Measurements from ENCODE around the gene MIA2. TPM values are rescaled to one million over a fixed set of nuclear protein-coding genes. Genes with fewer than 3 reads are reported as not detected.

Gene MIA2
- total and polyA plus RNA-seq, 9 of the 15 experiments (the other 6 are each of a cell fraction or from before 2014, with no cell fraction given), result 6.0 to 21.8 (median 12.8) TPM

DNA sequence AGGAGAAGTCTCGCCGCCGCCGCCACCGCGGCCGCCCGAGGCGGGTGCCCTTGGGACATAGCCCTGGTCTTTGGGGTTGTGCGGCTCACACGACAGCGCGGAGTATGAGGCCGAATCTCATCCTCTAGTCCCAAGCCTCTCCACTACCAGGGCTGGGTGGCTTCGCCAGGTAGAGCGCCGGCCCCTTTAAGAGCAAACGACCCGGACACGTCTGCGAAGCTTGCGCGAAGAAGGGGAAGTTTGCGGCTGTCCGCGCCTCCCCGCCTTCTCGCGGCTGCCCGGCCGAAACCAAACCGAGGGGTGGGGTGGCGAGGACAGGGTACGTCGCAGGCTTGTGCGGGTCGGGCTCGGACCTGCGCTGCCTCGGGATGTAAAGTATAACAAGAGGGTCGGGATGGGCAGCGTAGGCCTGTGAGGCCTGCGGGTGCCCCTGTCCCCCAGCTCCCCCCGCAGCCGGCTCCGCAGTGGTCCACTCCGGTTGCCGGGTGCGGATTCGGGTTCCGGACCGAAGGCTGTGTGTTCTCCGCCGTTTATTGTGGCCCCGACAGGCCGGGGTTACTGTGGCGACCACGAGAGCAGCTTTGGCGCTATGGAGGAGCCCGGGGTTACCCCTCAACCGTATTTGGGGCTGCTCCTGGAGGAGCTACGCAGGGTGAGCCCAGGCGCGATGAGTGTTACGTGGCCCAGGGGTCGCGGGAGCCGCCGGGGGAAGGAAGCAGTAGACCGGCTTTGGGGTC is 33.3 kb downstream of the MIA2 start (continued):
- TF ChIP-seq, protein P1, sequence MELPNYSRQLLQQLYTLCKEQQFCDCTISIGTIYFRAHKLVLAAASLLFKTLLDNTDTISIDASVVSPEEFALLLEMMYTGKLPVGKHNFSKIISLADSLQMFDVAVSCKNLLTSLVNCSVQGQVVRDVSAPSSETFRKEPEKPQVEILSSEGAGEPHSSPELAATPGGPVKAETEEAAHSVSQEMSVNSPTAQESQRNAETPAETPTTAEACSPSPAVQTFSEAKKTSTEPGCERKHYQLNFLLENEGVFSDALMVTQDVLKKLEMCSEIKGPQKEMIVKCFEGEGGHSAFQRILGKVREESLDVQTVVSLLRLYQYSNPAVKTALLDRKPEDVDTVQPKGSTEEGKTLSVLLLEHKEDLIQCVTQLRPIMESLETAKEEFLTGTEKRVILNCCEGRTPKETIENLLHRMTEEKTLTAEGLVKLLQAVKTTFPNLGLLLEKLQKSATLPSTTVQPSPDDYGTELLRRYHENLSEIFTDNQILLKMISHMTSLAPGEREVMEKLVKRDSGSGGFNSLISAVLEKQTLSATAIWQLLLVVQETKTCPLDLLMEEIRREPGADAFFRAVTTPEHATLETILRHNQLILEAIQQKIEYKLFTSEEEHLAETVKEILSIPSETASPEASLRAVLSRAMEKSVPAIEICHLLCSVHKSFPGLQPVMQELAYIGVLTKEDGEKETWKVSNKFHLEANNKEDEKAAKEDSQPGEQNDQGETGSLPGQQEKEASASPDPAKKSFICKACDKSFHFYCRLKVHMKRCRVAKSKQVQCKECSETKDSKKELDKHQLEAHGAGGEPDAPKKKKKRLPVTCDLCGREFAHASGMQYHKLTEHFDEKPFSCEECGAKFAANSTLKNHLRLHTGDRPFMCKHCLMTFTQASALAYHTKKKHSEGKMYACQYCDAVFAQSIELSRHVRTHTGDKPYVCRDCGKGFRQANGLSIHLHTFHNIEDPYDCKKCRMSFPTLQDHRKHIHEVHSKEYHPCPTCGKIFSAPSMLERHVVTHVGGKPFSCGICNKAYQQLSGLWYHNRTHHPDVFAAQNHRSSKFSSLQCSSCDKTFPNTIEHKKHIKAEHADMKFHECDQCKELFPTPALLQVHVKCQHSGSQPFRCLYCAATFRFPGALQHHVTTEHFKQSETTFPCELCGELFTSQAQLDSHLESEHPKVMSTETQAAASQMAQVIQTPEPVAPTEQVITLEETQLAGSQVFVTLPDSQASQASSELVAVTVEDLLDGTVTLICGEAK (IDR thresholded peaks at IDR 0.05), result no peak
- TF ChIP-seq, protein P1 (CRISPR knock-in tag; IDR thresholded peaks at IDR 0.05), result no peak
- TF ChIP-seq, protein P2, sequence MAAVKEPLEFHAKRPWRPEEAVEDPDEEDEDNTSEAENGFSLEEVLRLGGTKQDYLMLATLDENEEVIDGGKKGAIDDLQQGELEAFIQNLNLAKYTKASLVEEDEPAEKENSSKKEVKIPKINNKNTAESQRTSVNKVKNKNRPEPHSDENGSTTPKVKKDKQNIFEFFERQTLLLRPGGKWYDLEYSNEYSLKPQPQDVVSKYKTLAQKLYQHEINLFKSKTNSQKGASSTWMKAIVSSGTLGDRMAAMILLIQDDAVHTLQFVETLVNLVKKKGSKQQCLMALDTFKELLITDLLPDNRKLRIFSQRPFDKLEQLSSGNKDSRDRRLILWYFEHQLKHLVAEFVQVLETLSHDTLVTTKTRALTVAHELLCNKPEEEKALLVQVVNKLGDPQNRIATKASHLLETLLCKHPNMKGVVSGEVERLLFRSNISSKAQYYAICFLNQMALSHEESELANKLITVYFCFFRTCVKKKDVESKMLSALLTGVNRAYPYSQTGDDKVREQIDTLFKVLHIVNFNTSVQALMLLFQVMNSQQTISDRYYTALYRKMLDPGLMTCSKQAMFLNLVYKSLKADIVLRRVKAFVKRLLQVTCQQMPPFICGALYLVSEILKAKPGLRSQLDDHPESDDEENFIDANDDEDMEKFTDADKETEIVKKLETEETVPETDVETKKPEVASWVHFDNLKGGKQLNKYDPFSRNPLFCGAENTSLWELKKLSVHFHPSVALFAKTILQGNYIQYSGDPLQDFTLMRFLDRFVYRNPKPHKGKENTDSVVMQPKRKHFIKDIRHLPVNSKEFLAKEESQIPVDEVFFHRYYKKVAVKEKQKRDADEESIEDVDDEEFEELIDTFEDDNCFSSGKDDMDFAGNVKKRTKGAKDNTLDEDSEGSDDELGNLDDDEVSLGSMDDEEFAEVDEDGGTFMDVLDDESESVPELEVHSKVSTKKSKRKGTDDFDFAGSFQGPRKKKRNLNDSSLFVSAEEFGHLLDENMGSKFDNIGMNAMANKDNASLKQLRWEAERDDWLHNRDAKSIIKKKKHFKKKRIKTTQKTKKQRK (IDR thresholded peaks at IDR 0.05; ENCODE audit: borderline replicate concordance, low read depth, low read length), result no peak
- TF ChIP-seq, protein P3, sequence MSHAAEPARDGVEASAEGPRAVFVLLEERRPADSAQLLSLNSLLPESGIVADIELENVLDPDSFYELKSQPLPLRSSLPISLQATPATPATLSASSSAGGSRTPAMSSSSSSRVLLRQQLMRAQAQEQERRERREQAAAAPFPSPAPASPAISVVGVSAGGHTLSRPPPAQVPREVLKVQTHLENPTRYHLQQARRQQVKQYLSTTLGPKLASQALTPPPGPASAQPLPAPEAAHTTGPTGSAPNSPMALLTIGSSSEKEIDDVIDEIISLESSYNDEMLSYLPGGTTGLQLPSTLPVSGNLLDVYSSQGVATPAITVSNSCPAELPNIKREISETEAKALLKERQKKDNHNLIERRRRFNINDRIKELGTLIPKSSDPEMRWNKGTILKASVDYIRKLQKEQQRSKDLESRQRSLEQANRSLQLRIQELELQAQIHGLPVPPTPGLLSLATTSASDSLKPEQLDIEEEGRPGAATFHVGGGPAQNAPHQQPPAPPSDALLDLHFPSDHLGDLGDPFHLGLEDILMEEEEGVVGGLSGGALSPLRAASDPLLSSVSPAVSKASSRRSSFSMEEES (CRISPR knock-in tag; IDR thresholded peaks at IDR 0.05), result no peak
- TF ChIP-seq, protein P4, sequence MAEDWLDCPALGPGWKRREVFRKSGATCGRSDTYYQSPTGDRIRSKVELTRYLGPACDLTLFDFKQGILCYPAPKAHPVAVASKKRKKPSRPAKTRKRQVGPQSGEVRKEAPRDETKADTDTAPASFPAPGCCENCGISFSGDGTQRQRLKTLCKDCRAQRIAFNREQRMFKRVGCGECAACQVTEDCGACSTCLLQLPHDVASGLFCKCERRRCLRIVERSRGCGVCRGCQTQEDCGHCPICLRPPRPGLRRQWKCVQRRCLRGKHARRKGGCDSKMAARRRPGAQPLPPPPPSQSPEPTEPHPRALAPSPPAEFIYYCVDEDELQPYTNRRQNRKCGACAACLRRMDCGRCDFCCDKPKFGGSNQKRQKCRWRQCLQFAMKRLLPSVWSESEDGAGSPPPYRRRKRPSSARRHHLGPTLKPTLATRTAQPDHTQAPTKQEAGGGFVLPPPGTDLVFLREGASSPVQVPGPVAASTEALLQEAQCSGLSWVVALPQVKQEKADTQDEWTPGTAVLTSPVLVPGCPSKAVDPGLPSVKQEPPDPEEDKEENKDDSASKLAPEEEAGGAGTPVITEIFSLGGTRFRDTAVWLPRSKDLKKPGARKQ (CRISPR knock-in tag; IDR thresholded peaks at IDR 0.05), result no peak
- TF ChIP-seq FOSL1 (tag; conservative IDR thresholded peaks at IDR 0.05), result no peak
- TF ChIP-seq, protein P5, sequence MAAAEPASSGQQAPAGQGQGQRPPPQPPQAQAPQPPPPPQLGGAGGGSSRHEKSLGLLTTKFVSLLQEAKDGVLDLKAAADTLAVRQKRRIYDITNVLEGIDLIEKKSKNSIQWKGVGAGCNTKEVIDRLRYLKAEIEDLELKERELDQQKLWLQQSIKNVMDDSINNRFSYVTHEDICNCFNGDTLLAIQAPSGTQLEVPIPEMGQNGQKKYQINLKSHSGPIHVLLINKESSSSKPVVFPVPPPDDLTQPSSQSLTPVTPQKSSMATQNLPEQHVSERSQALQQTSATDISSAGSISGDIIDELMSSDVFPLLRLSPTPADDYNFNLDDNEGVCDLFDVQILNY (CRISPR knock-in tag; IDR thresholded peaks at IDR 0.05), result no peak
- TF ChIP-seq PHB (CRISPR knock-in tag; IDR thresholded peaks at IDR 0.05), result no peak
- TF ChIP-seq GABPA (tag; conservative IDR thresholded peaks at IDR 0.05; ENCODE audit: low read depth), result no peak; the same call in 1 of the 2 replicates
